Measurements from ENCODE around the gene MAP2K7.
"Not testable (repeated sequence)": the region's sequence is repeated elsewhere in the genome, so short reads cannot be mapped to it uniquely, and the experiment has no call there.

The MAP2K7 gene

DNA sequence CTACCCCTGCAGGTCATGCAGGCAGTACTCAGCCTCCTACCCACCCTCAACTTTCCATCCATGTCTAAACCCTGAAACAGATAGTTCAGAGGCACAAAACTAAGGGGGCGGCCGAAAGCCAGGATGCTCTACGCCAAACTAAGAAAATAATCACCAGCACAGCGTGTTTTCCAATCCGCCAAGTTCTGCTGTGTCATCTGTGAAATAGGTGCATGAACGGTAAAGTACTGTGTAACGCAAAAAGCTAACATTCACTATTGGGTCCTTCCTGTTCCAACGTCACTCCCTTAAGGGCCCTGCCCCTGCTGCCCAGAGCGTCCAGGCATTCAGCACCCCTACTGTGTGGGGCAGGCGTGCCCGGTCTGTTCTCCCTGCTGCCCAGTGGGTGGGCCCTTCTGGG is 52.0 kb downstream of the MAP2K7 start:
- no peak overlapping the region for H3K27ac ChIP-seq (replicated peaks)
- TF ChIP-seq, protein P1, sequence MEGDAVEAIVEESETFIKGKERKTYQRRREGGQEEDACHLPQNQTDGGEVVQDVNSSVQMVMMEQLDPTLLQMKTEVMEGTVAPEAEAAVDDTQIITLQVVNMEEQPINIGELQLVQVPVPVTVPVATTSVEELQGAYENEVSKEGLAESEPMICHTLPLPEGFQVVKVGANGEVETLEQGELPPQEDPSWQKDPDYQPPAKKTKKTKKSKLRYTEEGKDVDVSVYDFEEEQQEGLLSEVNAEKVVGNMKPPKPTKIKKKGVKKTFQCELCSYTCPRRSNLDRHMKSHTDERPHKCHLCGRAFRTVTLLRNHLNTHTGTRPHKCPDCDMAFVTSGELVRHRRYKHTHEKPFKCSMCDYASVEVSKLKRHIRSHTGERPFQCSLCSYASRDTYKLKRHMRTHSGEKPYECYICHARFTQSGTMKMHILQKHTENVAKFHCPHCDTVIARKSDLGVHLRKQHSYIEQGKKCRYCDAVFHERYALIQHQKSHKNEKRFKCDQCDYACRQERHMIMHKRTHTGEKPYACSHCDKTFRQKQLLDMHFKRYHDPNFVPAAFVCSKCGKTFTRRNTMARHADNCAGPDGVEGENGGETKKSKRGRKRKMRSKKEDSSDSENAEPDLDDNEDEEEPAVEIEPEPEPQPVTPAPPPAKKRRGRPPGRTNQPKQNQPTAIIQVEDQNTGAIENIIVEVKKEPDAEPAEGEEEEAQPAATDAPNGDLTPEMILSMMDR (IDR thresholded peaks at IDR 0.05; ENCODE audit: insufficient read depth, low read length), result no peak
- TF ChIP-seq POLR2AphosphoS5 (IDR thresholded peaks at IDR 0.05; ENCODE audit: low read depth), result no peak
- no peak overlapping the region for H3K4me3 ChIP-seq (replicated peaks; ENCODE audit: insufficient read depth, low read length)
- H3K27me3 ChIP-seq (ENCODE audit: insufficient read depth, poor library complexity, severe bottlenecking), result no peaks in the 10 kb centered on the region
- no peak for DNase-seq (ENCODE audit: low read depth in 1 of 2, low spot score in 1 of 2)

DNA sequence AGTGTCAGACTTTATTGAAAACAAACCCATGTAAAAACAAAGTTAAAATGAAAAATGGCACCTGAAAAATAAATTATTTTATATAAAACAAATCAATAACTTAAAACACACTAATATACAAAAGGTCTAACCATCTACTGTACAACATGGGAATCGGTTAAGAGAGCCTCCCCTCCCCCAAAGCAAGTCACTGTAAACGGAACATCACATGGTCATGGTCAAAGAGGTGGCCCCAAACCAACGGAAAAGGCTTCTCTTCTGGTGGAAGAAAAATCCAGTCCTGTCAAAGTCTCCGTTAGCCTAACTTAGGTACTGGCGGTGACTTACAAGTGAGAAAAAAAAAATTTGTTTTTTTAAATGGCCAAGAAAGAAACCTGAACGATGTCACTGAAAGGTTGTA is 55.5 kb downstream of the MAP2K7 start:
- H3K4me3 ChIP-seq (replicated peaks; ENCODE audit: insufficient read depth, low read length), result no peak overlapping the region
- peak in 1 of 2 experiments; percentile 82 for DNase-seq (ENCODE audit: low read depth in 1 of 2, low spot score in 1 of 2)
- peak overlapping the region; percentile 65 for H3K27ac ChIP-seq (replicated peaks)
- H3K27me3 ChIP-seq (ENCODE audit: insufficient read depth, poor library complexity, severe bottlenecking), result no peaks in the 10 kb centered on the region
- TF ChIP-seq, protein P2, sequence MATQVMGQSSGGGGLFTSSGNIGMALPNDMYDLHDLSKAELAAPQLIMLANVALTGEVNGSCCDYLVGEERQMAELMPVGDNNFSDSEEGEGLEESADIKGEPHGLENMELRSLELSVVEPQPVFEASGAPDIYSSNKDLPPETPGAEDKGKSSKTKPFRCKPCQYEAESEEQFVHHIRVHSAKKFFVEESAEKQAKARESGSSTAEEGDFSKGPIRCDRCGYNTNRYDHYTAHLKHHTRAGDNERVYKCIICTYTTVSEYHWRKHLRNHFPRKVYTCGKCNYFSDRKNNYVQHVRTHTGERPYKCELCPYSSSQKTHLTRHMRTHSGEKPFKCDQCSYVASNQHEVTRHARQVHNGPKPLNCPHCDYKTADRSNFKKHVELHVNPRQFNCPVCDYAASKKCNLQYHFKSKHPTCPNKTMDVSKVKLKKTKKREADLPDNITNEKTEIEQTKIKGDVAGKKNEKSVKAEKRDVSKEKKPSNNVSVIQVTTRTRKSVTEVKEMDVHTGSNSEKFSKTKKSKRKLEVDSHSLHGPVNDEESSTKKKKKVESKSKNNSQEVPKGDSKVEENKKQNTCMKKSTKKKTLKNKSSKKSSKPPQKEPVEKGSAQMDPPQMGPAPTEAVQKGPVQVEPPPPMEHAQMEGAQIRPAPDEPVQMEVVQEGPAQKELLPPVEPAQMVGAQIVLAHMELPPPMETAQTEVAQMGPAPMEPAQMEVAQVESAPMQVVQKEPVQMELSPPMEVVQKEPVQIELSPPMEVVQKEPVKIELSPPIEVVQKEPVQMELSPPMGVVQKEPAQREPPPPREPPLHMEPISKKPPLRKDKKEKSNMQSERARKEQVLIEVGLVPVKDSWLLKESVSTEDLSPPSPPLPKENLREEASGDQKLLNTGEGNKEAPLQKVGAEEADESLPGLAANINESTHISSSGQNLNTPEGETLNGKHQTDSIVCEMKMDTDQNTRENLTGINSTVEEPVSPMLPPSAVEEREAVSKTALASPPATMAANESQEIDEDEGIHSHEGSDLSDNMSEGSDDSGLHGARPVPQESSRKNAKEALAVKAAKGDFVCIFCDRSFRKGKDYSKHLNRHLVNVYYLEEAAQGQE (IDR thresholded peaks at IDR 0.05; ENCODE audit: insufficient replicate concordance, low read depth), result no peak
- TF ChIP-seq, protein P1 (IDR thresholded peaks at IDR 0.05; ENCODE audit: insufficient read depth, low read length), result no peak
- TF ChIP-seq GABPA (IDR thresholded peaks at IDR 0.05; ENCODE audit: low read depth) (no peak), POLR2AphosphoS5 (IDR thresholded peaks at IDR 0.05; ENCODE audit: low read depth) (no peak), SPI1 (IDR thresholded peaks at IDR 0.05; ENCODE audit: borderline replicate concordance, low read depth) (no peak)

DNA sequence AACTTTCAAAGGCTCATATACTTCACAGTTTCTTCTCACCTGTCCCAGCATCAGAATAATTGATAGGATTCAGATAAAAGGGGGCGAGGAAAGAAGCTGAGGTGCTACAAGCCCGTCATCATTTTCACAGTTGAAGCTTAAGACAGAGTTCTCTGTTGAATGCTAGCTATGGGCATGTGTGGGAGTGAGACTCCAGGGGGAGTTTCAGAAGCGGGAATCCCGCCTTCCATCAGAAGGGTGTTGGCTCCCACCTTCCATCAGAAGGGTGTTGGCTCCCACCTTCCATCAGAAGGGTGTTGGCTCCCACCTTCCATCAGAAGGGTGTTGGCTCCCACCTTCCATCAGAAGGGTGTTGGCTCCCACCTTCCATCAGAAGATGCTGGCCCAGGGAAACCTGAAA is 57.4 kb downstream of the MAP2K7 start:
- peak overlapping the region; percentile 65 for H3K27ac ChIP-seq (replicated peaks)

DNA sequence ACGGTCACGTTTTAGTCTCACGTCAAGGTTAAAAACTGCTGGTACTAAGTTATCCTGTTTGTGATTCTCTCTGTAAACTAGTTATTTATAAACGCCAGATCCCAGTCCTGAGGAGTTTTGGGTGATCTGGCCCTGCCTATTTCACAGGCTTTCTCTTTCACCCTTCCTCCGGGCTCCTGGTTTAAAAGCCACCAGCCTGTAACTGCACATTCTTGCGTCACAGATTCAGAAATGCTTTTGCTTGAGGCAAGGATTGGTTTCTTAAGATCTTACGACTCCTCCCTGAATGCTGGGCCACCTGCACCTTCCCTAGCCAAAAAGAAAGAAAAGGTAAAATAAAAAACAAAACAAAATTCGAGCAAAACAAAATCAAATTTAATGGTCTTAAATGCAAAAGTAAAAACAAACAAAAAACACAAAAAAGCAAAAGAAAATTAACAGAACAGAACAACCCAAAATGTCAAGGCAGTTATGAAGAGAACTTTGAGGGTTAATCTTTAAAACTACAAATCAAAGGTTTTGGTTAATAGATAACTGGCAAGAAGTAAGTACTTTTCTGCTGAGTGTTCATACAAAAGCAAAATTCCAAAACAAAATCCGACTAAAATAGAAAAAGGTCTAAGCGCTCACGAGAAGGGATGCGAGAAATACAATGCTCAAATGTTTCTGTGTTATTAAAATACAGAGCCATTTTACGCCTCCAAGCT is 58.4 kb downstream of the MAP2K7 start:
- no peaks in the 10 kb centered on the region for H3K27me3 ChIP-seq (ENCODE audit: insufficient read depth, poor library complexity, severe bottlenecking)
- TF ChIP-seq, protein P2 (IDR thresholded peaks at IDR 0.05; ENCODE audit: insufficient replicate concordance, low read depth), result no peak
- TF ChIP-seq, protein P1 (IDR thresholded peaks at IDR 0.05; ENCODE audit: insufficient read depth, low read length), result no peak
- no peak for TF ChIP-seq SPI1 (IDR thresholded peaks at IDR 0.05; ENCODE audit: borderline replicate concordance, low read depth)
- H3K4me3 ChIP-seq (replicated peaks; ENCODE audit: insufficient read depth, low read length), result no peak overlapping the region
- DNase-seq (ENCODE audit: low read depth in 1 of 2, low spot score in 1 of 2), result peak in 1 of 2 experiments; percentile 74
- H3K27ac ChIP-seq (replicated peaks), result peak overlapping the region; percentile 1

More for the DNA sequence above, 57.4 kb downstream of the MAP2K7 start:
- H3K27me3 ChIP-seq (ENCODE audit: insufficient read depth, poor library complexity, severe bottlenecking); H3K4me3 ChIP-seq (replicated peaks; ENCODE audit: insufficient read depth, low read length); DNase-seq (ENCODE audit: low read depth in 1 of 2, low spot score in 1 of 2): not testable (repeated sequence)
